ENCODE results near the gene SLC10A1. TPM values are rescaled to one million over a fixed set of nuclear protein-coding genes. Genes with fewer than 3 reads are reported as not detected.
"Not testable (repeated sequence)": the region's sequence is repeated elsewhere in the genome, so short reads cannot be mapped to it uniquely, and the experiment has no call there.

The SLC10A1 gene
- total RNA-seq, 1 donor = not detected

DNA sequence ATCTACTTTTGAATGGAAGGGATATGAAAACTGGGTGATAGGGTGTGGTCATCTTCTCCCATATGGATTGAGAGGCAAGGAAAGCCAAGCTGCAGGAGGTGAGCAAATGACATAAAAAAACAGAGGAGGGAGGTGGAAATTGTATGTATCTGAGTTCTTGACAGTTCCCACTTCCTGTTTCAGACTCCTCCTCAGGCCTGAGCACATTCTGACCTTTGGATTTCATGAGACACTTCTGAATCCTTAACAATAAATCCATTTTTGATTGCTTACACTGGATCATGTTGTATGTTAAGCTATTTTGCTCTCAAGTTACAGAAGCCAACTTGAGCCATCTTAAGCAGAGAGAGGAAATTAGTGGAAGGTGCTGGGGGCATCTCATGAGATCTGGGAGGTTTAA is 41.7 kb downstream of the SLC10A1 start:
- TF ChIP-seq, protein P1, sequence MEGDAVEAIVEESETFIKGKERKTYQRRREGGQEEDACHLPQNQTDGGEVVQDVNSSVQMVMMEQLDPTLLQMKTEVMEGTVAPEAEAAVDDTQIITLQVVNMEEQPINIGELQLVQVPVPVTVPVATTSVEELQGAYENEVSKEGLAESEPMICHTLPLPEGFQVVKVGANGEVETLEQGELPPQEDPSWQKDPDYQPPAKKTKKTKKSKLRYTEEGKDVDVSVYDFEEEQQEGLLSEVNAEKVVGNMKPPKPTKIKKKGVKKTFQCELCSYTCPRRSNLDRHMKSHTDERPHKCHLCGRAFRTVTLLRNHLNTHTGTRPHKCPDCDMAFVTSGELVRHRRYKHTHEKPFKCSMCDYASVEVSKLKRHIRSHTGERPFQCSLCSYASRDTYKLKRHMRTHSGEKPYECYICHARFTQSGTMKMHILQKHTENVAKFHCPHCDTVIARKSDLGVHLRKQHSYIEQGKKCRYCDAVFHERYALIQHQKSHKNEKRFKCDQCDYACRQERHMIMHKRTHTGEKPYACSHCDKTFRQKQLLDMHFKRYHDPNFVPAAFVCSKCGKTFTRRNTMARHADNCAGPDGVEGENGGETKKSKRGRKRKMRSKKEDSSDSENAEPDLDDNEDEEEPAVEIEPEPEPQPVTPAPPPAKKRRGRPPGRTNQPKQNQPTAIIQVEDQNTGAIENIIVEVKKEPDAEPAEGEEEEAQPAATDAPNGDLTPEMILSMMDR (IDR thresholded peaks at IDR 0.05; ENCODE audit: insufficient read depth, low read depth, low read length) = no peak
- H3K4me3 ChIP-seq (ENCODE audit: low read depth, low read length) = no peak overlapping the region
- no peak for DNase-seq (ENCODE audit: low read depth)

DNA sequence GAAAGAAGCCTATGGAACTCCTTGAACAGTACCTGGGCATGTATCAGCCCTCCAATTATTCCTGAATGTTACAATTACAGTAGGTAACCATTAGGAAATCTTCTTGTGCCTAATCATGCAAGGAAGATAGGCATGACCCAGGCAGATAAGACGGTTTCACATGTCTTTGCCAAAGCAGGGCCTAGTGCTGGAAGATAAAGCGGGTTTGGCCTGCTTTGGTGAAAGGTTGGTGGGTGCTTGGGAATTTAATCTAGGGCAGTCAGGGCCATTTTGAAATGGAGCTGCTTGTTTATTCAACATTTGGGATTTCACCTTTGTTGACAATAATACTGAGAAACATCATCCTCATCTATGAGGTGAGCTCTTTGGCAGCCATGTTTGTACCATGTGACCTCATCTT is 42.6 kb downstream of the SLC10A1 start:
- no peak for DNase-seq (ENCODE audit: low read depth)
- TF ChIP-seq, protein P1 (IDR thresholded peaks at IDR 0.05; ENCODE audit: insufficient read depth, low read depth, low read length) = no peak
- H3K4me3 ChIP-seq (ENCODE audit: low read depth, low read length) = no peak overlapping the region

DNA sequence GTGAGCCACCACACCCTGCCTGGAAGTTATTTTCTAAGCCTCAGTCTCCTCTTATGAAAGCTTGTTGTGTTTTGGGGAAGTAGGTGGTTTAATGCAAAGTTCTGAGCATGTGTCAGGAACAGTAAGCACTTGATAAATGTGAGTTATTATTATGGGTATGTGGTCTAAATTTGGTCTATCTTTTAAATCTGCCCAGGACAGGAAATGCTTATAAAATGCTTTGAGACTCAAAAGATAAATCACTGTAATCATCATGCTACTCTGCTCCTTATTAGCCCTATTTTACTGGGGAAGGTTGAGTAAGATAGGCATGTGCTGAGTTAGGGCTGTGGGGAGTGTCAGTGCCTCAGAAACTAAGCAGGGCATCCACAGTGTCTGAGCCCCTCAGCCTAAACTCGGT is 43.2 kb downstream of the SLC10A1 start:
- no peak for DNase-seq (ENCODE audit: low read depth)
- TF ChIP-seq, protein P1 (IDR thresholded peaks at IDR 0.05; ENCODE audit: insufficient read depth, low read depth, low read length) = no peak
- no peak overlapping the region for H3K4me3 ChIP-seq (ENCODE audit: low read depth, low read length)

DNA sequence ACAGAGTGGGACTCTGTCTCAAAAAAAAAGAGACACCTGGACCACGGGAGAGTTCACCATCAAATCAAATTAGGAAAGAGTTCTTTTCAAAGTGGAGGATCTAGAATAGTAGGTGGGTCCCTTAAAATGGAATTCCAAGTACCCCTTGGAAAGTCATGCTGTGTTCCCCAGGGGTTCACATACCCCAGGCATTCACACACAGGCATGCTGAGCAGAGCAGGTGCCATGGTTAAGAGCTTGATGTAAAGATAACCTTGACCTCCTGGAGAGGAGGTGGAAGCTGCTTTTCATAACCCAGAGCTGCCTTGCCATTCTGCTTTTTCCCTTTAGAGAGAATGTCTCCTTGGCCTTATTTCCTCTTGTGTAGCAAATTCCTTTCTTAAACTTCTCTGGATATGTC is 44.3 kb downstream of the SLC10A1 start:
- no peak overlapping the region for H3K4me3 ChIP-seq (ENCODE audit: low read depth, low read length)
- TF ChIP-seq, protein P1 (IDR thresholded peaks at IDR 0.05; ENCODE audit: insufficient read depth, low read depth, low read length) = no peak
- DNase-seq (ENCODE audit: low read depth) = no peak

DNA sequence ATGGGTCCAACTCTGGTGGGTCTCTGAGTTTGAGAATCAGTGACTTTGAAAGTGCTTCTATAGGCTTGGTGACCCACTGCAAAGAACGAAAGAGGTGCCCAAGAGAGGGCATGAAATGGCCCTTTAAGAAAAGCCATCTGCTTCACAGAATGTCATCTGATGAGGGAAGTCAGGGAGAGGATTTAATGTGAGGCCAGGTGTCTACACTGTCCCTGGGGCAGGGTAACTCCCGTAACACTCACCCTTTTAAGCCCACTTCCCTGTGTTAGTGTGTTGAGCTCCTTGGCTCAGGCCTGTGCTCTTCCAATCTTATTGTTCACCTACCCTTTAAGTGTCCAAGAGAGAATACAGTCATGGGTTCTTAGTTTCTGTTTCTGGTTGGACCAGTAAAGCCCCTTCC is 46.5 kb downstream of the SLC10A1 start:
- no peak for DNase-seq (ENCODE audit: low read depth)
- no peak overlapping the region for H3K4me3 ChIP-seq (ENCODE audit: low read depth, low read length)
- TF ChIP-seq, protein P1 (IDR thresholded peaks at IDR 0.05; ENCODE audit: insufficient read depth, low read depth, low read length) = no peak

DNA sequence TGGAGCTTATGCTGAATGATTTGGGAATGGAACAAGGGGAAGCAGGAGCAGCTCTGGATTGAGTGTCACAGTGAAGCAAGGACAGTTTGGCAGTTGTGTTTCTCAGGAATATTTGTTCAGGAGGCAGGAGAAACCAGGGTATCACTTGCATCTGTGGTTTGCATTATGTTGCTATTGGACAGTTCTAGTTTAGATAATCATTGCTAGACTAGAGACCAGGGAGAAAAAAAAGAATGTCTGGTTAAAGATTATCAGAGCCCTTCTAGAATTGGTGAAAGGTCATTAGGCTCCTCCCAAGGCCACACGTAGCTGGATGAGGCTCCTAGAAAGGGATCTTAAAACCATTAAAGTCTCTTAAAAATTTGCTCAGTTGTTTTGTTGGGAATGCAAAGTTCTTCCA is 47.1 kb downstream of the SLC10A1 start:
- TF ChIP-seq, protein P1 (IDR thresholded peaks at IDR 0.05; ENCODE audit: insufficient read depth, low read depth, low read length) = no peak
- no peak for DNase-seq (ENCODE audit: low read depth)
- H3K4me3 ChIP-seq (ENCODE audit: low read depth, low read length) = no peak overlapping the region

DNA sequence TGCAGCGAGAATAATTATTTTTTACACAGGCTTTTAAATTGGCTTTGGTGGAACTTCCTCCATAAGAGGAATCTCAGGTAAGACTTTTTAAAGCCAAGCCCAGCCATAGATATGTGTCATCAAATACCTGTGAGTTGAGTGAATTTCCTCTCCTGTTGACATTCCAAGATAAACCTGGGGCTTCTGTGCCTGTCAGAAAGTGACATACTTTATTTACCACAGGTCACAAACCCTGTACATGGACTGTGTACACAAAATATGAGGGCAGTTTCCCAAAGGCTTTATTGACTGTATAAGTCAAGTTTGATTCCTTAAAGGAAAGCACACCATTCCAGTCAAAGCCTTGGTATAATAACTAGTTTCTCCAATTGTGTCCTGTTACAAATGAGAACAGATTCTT is 56.0 kb downstream of the SLC10A1 start:
- TF ChIP-seq, protein P1 (IDR thresholded peaks at IDR 0.05; ENCODE audit: insufficient read depth, low read depth, low read length) = no peak
- DNase-seq (ENCODE audit: low read depth) = no peak
- H3K4me3 ChIP-seq (ENCODE audit: low read depth, low read length) = no peak overlapping the region

DNA sequence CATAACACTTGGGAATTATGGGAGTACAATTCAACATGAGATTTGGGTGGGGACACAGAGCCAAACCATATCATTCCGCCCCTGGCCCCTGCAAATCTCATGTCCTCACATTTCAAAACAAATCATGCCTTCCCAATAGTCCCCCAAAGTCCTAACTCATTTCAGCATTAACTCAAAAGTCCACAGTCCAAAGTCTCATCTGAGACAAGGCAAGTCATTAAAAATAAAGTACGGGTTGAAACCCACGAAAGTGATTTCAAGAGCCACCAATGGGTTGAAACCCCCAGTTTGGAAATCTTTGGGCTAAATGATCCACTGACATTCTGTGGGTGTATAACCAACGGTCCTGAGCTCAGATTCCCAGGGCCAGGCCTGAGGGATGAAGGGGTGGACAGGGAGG is 60.6 kb downstream of the SLC10A1 start:
- not testable (repeated sequence) for H3K4me3 ChIP-seq (ENCODE audit: low read depth, low read length); DNase-seq (ENCODE audit: low read depth)

DNA sequence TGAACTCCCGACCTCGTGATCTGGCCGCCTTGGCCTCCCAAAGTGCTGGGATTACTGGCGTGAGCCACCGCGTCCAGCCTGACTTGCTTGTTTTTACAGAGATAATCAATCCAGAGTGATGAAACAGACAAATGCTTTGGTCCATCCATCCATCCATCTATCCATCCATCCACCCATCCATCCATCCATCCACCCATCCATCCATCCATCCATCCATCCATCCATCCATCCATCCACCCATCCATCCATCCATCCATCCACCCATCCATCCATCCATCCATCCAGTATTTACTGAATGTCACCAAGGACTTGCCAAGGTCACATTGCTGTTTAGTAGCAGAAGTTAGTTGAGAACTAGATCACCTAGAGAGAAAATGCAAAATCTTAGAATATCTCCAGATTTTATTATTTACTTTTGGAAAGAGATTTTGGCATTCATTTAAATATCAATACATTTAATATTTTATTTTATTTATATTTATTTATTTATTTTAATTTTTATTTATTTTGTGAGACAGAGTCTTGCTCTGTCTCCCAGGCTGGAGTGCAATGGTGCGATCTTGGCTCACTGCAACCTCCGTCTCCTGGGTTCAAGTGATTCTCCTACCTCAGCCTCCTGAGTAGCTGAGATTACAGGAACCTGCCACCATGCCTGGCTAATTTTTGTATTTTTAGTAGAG is 65.0 kb downstream of the SLC10A1 start:
- H3K4me3 ChIP-seq (ENCODE audit: low read depth, low read length); DNase-seq (ENCODE audit: low read depth): not testable (repeated sequence)
